DOHH2 (cell line): ENCODE results near the gene CEP112.

Source experiments
- EZH2phosphoT487 ChIP-seq: fragments of 200-600 bp; sonication (generic); IDR thresholded peaks from 2 replicates; pipeline ENCODE4 v1.6.1; 2017; ENCODE audit warnings: borderline replicate concordance, mild to moderate bottlenecking, antibody characterized with exemption, low read length, moderate library complexity, mixed read lengths
- TF ChIP-seq, protein P1 (sequence below): fragments of 200-600 bp; sonication (generic); IDR thresholded peaks from one replicate; pipeline ENCODE4 v1.5.1; 2014; ENCODE audit warnings: antibody characterized with exemption, mild to moderate bottlenecking, low read depth, low read length; ENCODE audit not compliant: poor library complexity, severe bottlenecking

GRCh38 chr17:66043419-66043818, 148.5 kb downstream of the CEP112 start:
- TF ChIP-seq, protein P1, sequence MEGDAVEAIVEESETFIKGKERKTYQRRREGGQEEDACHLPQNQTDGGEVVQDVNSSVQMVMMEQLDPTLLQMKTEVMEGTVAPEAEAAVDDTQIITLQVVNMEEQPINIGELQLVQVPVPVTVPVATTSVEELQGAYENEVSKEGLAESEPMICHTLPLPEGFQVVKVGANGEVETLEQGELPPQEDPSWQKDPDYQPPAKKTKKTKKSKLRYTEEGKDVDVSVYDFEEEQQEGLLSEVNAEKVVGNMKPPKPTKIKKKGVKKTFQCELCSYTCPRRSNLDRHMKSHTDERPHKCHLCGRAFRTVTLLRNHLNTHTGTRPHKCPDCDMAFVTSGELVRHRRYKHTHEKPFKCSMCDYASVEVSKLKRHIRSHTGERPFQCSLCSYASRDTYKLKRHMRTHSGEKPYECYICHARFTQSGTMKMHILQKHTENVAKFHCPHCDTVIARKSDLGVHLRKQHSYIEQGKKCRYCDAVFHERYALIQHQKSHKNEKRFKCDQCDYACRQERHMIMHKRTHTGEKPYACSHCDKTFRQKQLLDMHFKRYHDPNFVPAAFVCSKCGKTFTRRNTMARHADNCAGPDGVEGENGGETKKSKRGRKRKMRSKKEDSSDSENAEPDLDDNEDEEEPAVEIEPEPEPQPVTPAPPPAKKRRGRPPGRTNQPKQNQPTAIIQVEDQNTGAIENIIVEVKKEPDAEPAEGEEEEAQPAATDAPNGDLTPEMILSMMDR: no peak
- TF ChIP-seq EZH2phosphoT487: no peak
